GM21447 (cell line): ENCODE data around the gene SEPTIN2.
"Not testable (repeated sequence)": the region's sequence is repeated elsewhere in the genome, so short reads cannot be mapped to it uniquely, and the experiment has no call there.

ENCODE experiments used
- ATAC-seq: cut with Tn5 transposase; IDR thresholded peaks from one replicate; pipeline ENCODE4 v1.9.1; 2021; ENCODE audit not compliant: unreplicated experiment

Gene SEPTIN2

DNA sequence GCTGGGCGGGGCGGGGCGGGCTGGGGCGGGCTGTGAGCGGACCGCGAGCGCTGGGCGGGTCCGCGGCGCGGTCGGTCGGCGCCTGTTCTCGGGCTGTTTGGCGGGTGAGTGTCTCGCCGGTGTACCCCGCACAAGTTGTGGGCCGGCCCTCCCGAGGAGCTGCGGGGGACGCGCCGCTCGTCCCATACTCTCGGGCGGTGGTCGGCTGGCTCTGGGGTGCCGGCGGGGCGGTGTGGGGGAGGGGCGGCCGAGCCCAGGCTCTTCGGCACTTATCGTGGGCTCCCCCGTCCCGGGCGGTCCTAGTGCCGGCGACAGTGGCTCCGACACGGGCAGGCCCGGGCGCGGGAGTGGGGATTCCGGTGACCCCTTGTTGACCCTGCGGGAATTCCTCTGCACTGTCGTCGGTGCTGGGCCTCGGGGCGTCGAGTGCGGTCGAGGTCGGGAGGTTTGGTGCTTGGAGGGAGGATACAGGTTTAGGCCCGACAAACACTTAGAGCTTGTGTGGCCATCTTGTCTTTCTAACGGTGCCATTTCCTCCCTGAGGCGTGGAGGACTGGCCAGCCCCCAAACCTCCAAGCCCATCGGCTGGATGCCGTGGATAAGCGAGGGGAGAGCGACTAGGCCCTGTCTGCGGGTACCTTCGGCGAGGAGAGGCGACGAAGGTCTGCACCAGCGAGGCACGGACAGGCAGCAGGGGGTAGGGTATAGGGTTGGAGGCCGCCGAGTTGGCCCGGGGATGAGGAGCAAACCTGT lies at the start of gene SEPTIN2:
Gene SEPTIN2 (plus strand): TSS at position 47 of the 753 bp plus-strand sequence. CDS start 8,308 bp downstream, outside the sequence.
- ATAC-seq, result peak; percentile 44

DNA sequence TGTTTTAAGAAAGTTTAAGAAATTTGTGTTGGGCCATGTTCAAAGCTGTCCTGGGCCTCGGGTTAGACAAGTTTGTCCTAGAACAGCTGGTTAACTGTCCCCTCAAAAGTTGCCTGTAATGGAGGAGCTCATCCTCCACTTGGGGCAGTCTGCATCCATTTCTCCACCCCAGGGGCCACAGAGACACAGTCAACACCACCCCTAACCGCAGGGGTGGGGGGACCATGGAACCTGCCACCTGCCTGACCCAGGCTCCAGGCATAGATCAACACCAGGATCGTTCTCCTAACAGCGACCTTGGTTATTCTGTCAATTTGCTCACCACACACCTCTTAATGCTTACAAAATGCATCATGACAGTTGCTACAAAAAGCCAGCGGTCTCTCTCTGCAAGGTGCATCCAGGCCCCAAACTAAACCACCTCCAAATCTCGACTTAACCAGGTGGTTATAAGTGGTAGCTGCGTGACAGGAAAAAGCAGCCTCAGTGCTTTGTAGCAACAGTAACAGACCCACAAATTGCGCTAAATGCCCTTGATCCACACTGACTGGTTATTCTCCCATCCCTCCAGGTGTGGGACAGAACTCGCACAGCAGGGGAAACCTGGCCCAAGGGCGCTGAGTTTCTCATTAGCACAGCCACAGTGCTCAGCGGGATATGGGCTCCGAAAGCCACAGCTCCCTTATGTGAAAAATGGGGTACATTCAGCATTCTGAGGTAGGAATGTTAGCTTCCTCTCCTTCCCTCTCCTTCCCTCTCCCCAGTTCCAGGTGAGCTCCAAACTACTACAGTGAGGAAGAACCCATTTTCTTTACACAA lies 48.3 kb upstream of the SEPTIN2 start:
- ATAC-seq, result no peak

DNA sequence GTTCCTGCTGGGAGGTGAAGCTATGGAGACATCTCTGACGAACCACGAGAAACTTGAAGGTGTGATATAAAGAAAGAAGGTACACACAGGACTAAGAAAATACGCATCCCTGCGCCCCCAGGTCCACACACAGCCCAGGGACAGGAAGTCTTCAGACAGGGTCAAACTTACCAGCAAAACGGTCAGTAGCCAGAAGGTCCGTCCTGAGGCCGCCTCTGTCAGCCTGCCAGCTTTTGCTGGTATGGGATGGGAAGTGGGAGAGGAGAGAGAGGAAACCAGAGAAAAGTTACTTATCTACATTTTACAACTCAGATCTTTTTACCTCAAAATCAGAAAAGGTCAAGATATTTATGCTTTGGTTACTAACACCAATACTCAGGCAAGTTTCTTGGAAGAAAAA lies 47.4 kb upstream of the SEPTIN2 start:
- ATAC-seq, result no peak

DNA sequence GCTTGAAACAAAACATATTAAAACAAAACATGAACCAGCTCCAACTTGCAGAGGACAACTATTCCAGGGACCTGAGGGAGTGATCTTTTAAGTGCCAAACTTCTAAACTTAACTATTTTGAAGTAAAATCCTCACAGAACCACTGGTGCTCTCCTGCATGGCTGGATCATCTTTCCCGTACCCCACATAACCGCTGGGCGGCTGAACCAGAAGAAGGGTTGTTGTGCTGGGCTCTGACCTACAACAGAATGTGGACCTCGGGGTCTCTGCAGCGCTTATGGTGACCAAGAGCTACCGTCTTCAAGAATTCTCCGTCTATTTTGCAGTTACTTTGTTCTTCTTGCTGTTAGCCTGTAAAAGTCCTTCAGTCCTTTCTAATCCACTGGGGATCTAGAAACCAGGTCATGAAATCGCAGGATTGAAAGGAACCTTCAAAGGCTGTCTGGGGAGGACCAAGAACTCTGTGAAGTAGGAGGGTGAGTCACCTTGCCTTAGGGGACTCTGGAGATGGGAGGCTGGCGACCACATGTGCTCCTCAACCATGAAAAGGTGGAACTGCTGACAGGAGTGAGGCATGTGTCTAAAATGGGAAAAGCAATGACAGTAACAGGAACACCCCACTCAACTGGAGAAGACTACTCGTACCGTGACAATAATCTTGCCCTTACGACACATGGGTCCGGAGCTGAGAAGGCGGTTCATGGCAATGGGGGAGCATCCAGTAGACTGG lies 46.8 kb upstream of the SEPTIN2 start:
- ATAC-seq, result no peak

DNA sequence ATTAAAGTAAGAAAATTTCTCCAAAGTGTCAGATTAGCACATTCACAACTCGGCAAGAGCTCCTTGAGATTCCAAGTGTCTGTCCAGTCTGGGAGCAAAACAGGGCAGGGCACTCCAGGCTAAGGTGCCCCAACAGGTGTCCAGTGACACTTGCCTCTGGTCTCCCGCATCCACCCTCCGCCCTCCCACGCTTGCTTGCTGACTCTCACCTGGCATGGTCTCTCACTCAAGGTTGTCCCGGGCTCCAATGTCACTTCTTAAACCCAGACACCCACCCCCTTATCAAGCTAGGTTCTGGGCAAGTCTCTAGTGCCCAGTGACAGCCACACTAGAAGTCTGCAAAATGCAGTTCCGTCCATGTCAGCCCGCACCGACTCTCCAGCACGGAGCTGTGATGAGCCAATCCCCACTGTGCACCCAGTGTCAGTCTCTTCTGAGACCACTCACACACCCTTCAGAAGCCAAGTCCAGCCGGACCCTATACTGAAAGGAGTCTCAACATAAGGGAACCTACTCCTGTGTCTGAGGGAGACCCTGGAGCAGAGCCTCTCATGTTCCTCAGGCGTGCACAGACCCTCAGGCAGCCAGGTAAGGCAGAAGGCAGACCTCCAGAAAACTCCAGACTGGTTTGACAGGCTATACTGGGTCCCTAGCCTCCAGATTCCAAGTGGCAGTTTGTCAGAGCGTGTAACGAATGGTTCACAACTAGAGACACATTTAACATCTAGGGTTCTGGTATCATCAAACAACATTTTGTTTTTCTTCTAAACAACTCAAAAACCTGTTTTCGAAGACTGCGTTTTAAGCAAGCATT lies 45.8 kb upstream of the SEPTIN2 start:
- no peak for ATAC-seq

DNA sequence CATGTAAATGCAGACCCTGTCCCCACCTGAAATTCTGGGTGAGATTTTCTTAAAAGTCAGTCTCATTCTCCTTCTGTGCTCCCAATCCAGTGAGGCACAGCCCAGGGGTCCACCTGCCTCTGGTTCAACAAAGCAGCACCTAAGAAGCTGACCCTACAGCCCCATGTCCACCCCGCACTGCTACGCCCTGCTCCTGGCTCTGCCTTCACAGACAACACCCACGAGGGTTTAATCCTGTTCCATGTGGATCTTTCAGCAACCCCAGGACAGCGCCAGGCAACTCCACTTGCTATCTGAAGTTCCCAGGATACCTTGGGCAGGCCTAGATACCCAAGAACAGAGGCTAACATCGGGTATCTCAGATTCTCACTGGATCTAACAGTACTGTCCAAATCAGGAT lies 45.2 kb upstream of the SEPTIN2 start:
- ATAC-seq, result no peak

DNA sequence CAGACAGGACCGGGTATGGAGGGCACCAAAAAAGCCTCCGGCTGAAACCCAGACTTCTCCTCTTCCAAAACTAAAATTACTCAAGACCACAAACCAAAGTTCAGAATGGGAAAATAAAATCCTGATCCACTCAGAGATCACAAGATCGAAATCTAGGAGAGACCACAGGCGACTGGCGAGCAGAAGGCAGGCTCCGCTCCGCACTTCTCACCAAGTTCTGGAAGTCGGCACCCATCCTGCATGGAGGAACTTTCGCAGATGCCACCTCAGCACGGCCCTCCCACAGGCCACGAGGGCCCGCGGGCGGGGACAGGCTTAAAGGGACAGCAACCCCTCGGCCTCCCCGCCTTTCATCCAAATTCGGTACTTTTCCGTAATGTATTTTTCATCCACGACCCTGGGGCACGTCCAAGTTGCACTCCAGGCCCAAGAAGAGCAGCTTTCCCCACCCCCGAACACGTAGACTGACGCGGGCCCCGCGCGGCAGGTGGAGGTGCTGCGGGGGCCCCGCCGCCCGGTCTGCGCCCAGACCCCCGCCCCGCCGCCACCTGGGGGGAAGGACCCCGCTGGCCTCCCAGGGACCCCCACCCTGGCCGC lies 43.9 kb upstream of the SEPTIN2 start:
- ATAC-seq, result no peak

DNA sequence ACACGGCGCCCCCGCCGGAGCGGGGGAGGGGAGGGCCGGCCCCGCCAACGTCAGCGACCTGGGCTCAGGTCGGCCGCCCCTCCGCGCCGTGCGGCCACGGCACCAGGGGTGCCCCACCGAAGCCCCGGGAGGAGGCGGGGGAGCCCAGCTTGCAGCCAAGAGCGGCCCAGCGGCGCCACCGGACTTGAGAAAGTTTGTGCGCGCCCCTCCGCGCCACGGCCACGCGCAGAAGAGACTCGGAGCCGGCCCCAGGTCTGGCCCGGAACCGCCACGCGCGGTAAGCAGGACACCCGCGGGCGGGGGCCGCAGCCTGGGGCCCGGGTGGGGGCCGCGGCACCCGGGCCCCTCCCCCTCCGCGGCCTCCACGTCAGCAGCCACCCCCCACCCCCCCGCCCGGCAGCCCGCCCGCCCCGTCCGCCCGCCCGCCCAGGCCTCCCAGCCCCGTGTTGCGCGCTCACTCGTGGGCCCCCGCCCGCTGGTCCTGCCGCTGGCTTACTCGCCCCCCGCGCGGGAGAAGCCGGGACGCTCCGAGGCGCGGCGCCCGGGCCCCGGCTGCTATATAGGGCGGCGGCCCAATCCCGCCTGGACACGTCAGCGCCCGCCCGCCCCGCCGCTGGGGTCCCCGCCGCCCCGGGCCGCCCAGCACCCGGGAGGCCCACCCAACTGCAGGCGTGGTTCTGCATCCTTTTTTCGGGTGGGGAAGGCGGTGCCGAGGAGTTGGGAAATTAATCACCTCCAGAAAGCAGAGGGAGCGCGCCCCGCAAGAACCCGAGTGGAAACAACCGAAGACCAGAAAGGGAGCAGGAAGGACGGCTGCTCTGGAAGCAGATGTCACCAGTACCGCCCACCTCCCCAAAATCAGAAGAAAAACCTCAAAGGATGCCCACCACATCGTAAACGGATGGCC lies 43.2 kb upstream of the SEPTIN2 start:
- ATAC-seq, result no peak

DNA sequence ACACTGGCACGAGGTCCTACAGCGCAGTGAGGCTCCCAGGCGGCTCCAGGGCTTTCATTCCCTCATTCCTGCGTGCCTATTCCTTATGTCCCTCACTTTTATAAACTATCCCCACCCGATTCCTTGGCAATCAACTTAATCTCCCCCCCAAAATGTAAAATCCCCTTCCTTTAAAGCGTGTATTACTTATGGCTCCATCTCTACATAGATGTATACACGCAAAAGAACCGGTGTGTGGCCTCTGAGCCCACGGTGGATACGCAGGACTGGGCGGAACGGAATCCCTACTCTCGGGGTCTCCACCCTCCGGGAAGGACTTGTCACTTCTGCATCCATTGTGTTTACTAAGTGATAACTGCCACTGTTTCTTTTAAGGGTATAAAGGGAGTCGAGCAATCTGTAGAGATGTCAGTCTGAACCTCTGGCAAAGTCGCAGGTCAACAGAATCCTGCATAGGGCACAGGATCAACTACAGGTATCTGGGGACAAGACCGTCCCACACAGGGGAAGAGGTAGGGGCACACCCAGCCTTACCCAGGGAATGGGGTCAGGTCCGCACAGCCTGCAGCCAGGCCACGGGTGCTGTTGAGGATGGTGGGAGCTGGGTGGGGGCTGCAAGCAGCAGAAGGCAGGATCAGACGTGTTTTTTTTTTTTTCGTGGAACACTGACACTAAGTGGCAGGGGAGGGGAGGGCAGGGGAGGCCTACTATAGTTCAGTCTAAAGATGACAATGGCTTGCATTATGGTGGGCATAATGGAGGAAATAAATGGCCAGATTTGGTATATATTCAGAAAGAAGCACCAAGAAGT lies 42.3 kb upstream of the SEPTIN2 start:
- ATAC-seq, result no peak

DNA sequence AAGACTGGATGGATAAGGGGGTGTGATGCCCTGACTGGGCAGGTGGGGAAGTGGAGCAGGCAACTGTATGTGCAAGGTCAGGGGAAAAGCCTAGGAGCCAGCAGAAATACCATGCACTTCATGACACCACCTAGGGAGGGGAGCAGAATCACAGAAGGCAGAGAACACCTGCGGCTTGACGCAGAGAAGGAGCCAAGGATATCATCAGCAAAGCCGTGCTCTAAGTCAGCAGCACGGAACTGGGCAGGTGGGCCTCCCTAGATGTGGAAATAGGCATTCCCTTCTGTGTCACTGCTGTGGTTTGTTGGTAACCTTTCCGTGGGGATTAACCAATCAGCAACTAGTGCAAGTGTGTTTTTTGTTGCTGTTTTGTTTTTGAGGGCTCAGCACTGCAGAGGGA lies 41.6 kb upstream of the SEPTIN2 start:
- no peak for ATAC-seq

DNA sequence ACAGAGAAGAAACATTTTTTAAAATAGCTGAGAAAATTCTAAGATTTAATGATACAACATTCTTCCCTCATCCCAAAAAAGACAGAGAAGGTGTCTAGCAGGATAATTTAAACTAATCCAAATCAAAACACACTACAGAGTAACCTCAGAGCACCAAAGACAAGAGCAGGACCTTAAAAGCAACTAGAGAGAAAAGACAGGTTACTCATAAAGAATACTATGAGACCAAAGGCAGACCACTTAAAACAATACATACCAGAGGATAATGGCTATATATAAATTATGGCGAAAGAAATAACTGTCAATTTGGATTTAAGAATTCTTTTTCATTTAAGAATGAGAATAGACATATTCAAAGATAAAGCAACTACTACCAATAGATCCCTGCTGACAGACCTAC lies 40.2 kb upstream of the SEPTIN2 start:
- no peak for ATAC-seq

DNA sequence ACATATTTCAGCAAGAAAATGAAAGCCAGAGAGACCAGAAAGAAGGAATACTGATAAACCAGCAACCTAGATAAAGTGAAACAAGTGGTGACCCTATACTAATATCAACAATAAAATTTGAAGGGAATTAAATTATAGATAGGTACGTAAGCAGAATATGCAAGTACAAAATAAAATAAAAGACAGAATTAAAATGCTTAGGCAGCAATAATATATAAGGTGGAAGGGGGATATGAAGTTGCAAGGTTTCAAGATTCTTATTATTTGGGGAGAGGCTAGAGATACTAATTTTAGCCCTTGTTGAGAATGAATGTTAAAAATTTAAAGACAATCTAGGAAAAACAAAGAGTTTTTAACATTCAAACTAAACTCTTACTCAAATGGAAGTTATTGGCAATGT lies 39.8 kb upstream of the SEPTIN2 start:
- no peak for ATAC-seq

DNA sequence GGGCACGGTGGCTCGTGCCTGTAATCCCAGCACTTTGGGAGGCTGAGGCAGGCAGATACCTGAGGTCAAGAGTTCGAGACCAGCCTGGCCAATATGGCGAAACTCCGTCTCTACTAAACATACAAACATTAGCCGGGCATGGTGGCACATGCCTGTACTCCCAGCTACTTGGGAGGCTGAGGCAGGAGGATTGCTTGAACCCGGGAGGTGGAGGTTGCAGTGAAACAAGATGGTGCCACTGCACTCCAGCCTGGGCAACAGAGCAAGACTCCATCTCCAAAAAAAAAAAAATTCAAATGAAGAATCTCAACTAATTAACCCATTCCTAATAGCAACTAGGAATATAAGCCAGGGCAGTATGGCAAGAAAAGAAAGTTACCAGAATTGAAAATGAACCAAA lies 37.4 kb upstream of the SEPTIN2 start:
- not testable (repeated sequence) for ATAC-seq

DNA sequence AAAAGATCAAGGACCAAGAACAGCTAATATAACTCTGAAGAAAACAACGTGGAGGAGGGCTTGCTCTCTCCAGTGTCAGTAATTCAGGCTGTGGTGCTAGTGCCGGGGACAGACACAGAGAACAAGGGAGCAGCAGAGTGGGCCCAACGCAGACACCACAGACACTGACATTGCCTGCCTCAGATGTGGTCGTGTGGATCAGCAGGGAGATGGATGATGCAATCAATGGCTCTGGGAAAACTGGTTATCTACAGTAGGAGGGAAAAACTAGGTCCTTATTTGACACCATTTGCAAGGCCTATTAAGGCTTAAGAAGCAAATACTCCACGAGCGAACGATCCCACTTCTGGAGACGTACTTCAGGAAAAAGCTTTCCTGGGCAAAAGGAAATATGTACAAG lies 36.3 kb upstream of the SEPTIN2 start:
- no peak for ATAC-seq

DNA sequence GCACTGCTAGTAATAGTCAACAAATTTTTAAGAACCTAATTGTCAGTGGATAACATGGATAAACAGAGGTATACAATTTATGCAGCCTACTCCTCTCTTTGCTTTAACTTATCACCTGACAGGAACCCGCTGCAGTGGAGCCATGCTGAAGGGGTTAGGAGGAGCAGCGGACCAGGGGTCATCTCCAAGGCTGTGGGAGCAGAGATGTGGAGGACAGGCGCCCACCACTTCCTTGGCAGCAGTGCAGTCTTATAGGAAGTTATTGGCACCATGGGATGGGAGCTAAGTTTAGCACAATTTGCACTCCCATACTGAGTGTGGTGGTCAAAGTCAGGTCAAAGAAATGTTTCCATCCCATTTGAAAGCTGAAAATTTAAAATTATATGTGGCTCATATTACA lies 35.9 kb upstream of the SEPTIN2 start:
- no peak for ATAC-seq

DNA sequence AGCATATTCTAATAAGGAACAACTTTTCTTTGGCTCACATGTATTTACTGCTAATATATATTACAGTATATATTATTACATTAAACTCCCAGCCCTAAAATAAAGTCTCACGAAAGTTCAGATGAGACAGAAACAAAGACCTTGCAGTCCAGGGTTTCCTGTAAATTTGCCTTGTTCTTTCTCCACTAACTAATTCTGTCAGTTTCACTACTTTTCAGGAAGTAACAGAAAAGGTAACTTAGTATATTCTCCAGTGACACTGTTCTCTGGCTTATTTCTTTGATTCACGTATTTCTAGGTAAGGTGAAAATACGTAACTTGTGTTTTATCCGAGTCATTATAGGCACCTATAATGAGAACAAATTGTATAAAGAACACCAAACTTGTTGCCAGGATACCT lies 35.4 kb upstream of the SEPTIN2 start:
- no peak for ATAC-seq

DNA sequence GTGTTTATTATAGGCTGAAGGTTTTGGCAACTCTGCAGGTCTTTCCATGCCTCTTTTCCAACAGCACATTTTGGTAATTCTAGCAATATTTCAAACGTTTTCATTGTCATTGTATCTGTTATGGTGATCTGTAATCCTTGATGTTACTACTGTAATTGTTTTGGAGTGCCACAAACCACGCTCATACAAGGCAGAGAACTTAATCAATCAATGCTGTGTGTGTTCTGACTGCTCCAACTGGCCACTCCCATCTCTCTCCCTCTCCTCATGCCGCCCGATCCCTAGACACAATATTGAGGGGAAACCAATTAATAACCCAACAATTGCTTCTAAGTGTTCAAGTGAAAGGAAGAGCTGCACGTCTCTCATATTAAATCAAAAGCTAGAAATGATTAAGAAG lies 33.2 kb upstream of the SEPTIN2 start:
- ATAC-seq, result no peak

DNA sequence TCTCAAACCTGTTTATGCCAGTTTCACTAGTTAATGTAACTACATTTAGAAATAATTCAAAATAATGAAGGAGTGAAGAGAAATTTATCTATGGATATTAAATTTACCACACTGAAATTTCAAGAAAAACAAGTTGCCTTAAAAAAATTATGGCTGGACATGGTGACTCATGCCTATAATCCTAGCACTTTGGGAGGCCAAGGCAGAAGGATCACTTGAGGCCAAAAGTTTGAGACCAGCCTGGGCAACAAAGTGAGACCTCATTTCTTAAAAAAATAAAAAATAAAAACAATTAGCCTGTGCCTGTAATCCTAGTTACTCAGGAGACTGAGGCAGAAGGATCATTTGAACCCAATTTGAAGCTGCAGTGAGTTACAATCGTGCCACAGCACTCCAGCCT lies 30.1 kb upstream of the SEPTIN2 start:
- ATAC-seq, result no peak
